Measurements from ENCODE around the gene ROR1. TPM values are rescaled to one million over a fixed set of nuclear protein-coding genes. Genes with fewer than 3 reads are reported as not detected.

The ROR1 gene
- total RNA-seq, 4 donors from 2014 or later: 0.73 to 2.6 (median 1.4) TPM

DNA sequence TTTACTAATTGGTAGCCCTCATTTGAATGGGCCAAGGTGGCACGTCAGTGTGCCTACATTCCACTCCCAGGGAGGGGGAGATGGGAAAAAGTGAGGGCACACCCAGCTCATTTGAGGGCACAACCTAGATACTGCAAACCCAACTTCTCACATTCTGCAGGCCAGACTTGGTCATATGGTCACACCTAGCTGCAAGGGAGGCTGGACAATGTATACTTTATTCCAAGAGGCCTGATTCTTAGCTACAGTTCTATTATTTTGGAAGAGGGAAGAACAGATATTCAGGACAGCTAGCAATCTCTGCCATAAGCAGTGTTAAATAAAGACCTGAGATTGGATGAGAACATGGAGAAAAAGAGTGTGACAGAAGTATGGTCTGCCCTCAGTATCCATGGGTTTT is 180.4 kb downstream of the ROR1 start:
- DNase-seq: no peak
- H3K4me1 ChIP-seq: peaks cover 0 to 15% of the 10 kb centered on the region in 2 donors
- H3K27ac ChIP-seq: no peak overlapping the region
- intact Hi-C loops (cut with DNase I): no loop called here
- TF ChIP-seq, protein P1, sequence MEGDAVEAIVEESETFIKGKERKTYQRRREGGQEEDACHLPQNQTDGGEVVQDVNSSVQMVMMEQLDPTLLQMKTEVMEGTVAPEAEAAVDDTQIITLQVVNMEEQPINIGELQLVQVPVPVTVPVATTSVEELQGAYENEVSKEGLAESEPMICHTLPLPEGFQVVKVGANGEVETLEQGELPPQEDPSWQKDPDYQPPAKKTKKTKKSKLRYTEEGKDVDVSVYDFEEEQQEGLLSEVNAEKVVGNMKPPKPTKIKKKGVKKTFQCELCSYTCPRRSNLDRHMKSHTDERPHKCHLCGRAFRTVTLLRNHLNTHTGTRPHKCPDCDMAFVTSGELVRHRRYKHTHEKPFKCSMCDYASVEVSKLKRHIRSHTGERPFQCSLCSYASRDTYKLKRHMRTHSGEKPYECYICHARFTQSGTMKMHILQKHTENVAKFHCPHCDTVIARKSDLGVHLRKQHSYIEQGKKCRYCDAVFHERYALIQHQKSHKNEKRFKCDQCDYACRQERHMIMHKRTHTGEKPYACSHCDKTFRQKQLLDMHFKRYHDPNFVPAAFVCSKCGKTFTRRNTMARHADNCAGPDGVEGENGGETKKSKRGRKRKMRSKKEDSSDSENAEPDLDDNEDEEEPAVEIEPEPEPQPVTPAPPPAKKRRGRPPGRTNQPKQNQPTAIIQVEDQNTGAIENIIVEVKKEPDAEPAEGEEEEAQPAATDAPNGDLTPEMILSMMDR (IDR thresholded peaks at IDR 0.05): no peak
- TF ChIP-seq POLR2A (IDR thresholded peaks at IDR 0.05): no peak
- no peaks in the 10 kb centered on the region for H3K27me3 ChIP-seq
- H3K36me3 ChIP-seq: no peaks in the 10 kb centered on the region
- no peak overlapping the region for H3K4me3 ChIP-seq (replicated peaks in 1 of 3)
- WGBS, 2 donors: 100% methylated on average over 1 of the region's 1 CpG
- H3K9me3 ChIP-seq: no peaks in the 10 kb centered on the region

DNA sequence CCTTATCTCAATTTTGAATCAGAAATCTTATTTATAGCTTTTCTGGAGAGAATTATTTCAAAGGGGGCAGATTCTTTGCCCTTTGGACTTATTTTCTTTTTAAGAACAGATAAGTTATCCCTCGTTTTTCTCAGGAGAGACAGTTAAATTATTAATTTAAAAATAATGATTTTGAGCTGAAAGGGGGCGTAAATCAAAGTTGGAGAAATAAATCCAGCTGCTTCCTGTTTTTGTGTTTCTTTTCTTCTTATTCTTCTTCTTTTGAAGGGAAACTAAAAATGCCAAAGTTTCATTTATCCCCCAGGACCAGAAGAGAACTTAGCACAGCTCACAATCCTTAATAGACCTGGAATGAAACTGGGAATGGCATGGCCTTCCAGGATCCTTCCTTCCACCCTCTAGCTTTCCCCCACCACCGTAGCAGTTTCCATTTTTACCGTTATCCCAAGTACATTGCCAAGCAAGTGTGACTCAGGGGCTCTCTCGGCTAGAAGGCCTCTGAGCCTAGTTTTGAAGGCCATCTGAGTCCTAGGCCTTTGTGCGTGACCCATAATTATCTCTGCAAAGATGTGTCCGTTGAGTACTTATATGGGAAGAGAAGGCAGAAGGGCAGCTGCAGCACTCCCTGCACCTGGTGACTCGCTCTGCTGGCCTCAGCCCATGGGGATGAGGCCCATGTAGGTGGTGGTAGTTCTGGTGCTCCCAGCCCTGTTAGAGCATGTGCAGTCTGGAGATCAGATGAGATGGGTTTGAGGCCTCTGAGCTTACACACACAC is 181.7 kb downstream of the ROR1 start:
- 80 to 86% methylated on average over 8 of the region's 8 CpGs for WGBS, 2 donors
- Histone ChIP-seq H3K4me1 (peaks cover 0 to 2% of the 10 kb centered on the region in 2 donors), H3K4me3 (replicated peaks in 1 of 3) (no peak overlapping the region), H3K36me3 (no peaks in the 10 kb centered on the region), H3K27me3 (no peaks in the 10 kb centered on the region), H3K9me3 (no peaks in the 10 kb centered on the region), H3K27ac (no peak overlapping the region)
- TF ChIP-seq, protein P1 (IDR thresholded peaks at IDR 0.05): no peak
- no peak for TF ChIP-seq POLR2A (IDR thresholded peaks at IDR 0.05)
- DNase-seq: no peak
- intact Hi-C loops (cut with DNase I): no loop called here

DNA sequence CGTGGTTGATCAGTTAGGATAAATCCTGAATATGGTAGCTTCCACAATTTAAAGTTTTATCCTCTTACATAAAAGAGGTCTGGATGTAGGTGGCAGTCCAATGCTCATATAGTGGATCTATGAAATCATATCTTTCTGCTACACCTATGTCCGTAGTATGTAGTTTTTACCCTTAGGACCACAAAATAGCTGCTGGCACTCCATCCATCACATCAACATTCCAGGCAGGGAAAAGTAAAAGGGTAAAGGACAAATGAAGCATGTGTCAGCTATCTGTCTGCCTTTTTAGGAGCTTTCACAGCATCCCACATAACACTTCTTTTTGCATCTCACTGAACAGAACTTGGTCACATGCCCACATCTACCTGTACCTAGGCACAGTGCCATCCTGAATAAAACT is 184.7 kb downstream of the ROR1 start:
- Histone ChIP-seq H3K9me3 (no peaks in the 10 kb centered on the region), H3K27me3 (no peaks in the 10 kb centered on the region), H3K4me3 (replicated peaks in 1 of 3) (no peak overlapping the region), H3K4me1 (no peaks in the 10 kb centered on the region), H3K27ac (no peak overlapping the region), H3K36me3 (no peaks in the 10 kb centered on the region)
- WGBS, 2 donors: 91 to 97% methylated on average over 2 of the region's 2 CpGs
- intact Hi-C loops (cut with DNase I): no loop called here
- no peak for DNase-seq
- TF ChIP-seq, protein P1 (IDR thresholded peaks at IDR 0.05): no peak
- no peak for TF ChIP-seq POLR2A (IDR thresholded peaks at IDR 0.05)

DNA sequence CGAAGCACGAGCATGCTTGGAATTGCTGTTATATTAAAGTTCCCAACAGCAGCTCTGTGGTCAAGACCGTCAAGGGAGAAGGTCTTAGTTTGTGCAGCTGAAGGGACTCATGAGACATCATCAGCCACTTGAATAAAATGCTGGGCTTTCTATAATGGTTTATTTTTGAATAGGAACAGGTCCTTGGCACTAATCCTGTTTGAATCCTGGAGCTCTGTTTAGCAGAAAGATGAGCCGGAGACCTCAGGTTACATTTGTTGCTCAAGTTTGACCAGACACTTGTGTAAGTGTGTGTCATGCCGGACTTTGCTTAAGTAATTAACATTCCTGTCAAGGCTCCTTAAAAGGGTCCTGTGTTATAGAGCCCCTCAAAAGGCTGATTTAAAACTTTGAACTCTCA is 186.5 kb downstream of the ROR1 start:
- DNase-seq: no peak
- intact Hi-C loops (cut with DNase I): no loop called here

DNA sequence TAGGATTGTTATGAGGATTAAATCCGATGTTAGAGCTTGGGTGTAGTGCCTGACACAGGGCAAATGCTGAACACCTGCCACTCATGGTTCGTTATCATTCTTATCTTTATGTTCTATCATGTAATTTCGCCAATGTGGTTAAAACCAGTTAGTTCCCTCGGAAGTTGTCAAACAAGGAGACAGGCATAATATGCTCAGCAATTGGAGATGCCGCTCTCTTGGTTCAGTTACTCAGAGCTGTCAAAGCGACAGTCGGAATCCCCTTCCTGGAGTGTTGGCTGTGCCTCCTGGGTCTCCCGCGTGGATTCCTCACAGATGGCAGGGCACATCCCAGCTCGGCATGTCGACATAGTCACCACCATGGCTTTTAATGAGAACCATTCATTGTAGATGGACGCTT is 192.2 kb downstream of the ROR1 start:
- Histone ChIP-seq H3K27ac (no peak overlapping the region), H3K36me3 (no peaks in the 10 kb centered on the region), H3K4me3 (replicated peaks in 1 of 3) (no peak overlapping the region), H3K4me1 (no peaks in the 10 kb centered on the region), H3K9me3 (no peaks in the 10 kb centered on the region), H3K27me3 (no peaks in the 10 kb centered on the region)
- intact Hi-C loops (cut with DNase I): no loop called here
- DNase-seq: no peak
- WGBS, 2 donors: 83 to 84% methylated on average over 12 of the region's 12 CpGs
- TF ChIP-seq POLR2A (IDR thresholded peaks at IDR 0.05): no peak
- TF ChIP-seq, protein P1 (IDR thresholded peaks at IDR 0.05): no peak

More for the DNA sequence above, 186.5 kb downstream of the ROR1 start:
- Histone ChIP-seq H3K27me3 (no peaks in the 10 kb centered on the region), H3K4me3 (replicated peaks in 1 of 3) (no peak overlapping the region), H3K4me1 (no peaks in the 10 kb centered on the region), H3K27ac (no peak overlapping the region), H3K9me3 (no peaks in the 10 kb centered on the region), H3K36me3 (no peaks in the 10 kb centered on the region)
- TF ChIP-seq POLR2A (IDR thresholded peaks at IDR 0.05): no peak
- TF ChIP-seq, protein P1 (IDR thresholded peaks at IDR 0.05): no peak
- 56 to 67% methylated on average over 5 of the region's 5 CpGs for WGBS, 2 donors

All from thyroid gland (tissue), 4 donors.